ENCODE data around the gene FAM13C.

DNA sequence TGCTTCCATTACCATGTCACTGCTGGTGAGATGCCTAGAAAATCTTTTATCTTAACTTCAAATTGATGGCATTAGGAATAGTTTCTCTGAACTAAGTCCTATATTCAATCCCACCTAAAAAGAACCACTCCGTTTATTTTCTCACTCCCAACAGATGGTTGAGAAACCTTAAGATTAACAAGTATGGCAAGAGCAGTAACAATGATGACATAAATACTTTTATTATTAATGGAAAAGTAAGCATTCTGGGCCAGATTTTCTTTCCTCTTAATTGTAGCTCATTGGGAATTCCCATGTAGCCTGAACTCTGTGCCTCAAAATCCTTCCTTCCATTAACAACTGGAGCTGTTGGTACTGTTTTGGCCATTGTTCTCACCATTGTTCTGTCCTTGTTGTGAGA, 21.1 kb upstream of the FAM13C start:
- TF ChIP-seq, protein P1, sequence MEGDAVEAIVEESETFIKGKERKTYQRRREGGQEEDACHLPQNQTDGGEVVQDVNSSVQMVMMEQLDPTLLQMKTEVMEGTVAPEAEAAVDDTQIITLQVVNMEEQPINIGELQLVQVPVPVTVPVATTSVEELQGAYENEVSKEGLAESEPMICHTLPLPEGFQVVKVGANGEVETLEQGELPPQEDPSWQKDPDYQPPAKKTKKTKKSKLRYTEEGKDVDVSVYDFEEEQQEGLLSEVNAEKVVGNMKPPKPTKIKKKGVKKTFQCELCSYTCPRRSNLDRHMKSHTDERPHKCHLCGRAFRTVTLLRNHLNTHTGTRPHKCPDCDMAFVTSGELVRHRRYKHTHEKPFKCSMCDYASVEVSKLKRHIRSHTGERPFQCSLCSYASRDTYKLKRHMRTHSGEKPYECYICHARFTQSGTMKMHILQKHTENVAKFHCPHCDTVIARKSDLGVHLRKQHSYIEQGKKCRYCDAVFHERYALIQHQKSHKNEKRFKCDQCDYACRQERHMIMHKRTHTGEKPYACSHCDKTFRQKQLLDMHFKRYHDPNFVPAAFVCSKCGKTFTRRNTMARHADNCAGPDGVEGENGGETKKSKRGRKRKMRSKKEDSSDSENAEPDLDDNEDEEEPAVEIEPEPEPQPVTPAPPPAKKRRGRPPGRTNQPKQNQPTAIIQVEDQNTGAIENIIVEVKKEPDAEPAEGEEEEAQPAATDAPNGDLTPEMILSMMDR (IDR thresholded peaks at IDR 0.05; ENCODE audit: borderline replicate concordance, extremely low read depth, low read length, poor library complexity, severe bottlenecking), result no peak
- no peak for TF ChIP-seq EZH2 (IDR thresholded peaks at IDR 0.05; ENCODE audit: borderline replicate concordance, low read depth, low read length, severe bottlenecking)

Data from DND-41 (cell line).